ENCODE measurements around the gene TCF12. TPM values are rescaled to one million over a fixed set of nuclear protein-coding genes. Genes with fewer than 3 reads are reported as not detected.

The TCF12 gene
- polyA plus RNA-seq, 1 donor: 69.4 TPM

GRCh38 chr15:57118013-57118799 lies 199.8 kb downstream of the TCF12 start:
- Histone ChIP-seq H3K36me3 (ENCODE audit: control insufficient read depth, insufficient read depth, low read length) (no peaks in the 10 kb centered on the region), H3K4me3 (ENCODE audit: low read length) (no peak overlapping the region), H3K27ac (ENCODE audit: low read length) (no peak overlapping the region), H3K9me3 (ENCODE audit: control insufficient read depth, low read depth, low read length) (no peaks in the 10 kb centered on the region), H3K4me1 (ENCODE audit: control insufficient read depth, insufficient read depth, low read length) (no peaks in the 10 kb centered on the region), H3K27me3 (ENCODE audit: control insufficient read depth, insufficient read depth, low read length) (no peaks in the 10 kb centered on the region)
- WGBS (ENCODE audit: insufficient coverage, low lambda C conversion rate): no CpG with 5 or more reads among the region's 2 CpGs
- no peak for DNase-seq

GRCh38 chr15:57122080-57122840 lies 203.8 kb downstream of the TCF12 start:
- 25% methylated on average over 2 of the region's 2 CpGs for WGBS (ENCODE audit: insufficient coverage, low lambda C conversion rate)
- no peaks in the 10 kb centered on the region for H3K9me3 ChIP-seq (ENCODE audit: control insufficient read depth, low read depth, low read length)
- H3K4me3 ChIP-seq (ENCODE audit: low read length): no peak overlapping the region
- peak in 1 of 2 donors; percentile 20 for DNase-seq
- no peak overlapping the region for H3K27ac ChIP-seq (ENCODE audit: low read length)
- H3K27me3 ChIP-seq (ENCODE audit: control insufficient read depth, insufficient read depth, low read length): no peaks in the 10 kb centered on the region
- H3K36me3 ChIP-seq (ENCODE audit: control insufficient read depth, insufficient read depth, low read length): no peaks in the 10 kb centered on the region
- no peaks in the 10 kb centered on the region for H3K4me1 ChIP-seq (ENCODE audit: control insufficient read depth, insufficient read depth, low read length)

- no peak overlapping the region for H3K27ac ChIP-seq (ENCODE audit: low read length)
- DNase-seq: no peak
- H3K36me3 ChIP-seq (ENCODE audit: control insufficient read depth, insufficient read depth, low read length): no peaks in the 10 kb centered on the region
- no peak overlapping the region for H3K4me3 ChIP-seq (ENCODE audit: low read length)
- no peaks in the 10 kb centered on the region for H3K27me3 ChIP-seq (ENCODE audit: control insufficient read depth, insufficient read depth, low read length)
- no CpG with 5 or more reads among the region's 1 CpG for WGBS (ENCODE audit: insufficient coverage, low lambda C conversion rate)
- H3K4me1 ChIP-seq (ENCODE audit: control insufficient read depth, insufficient read depth, low read length): no peaks in the 10 kb centered on the region
- no peaks in the 10 kb centered on the region for H3K9me3 ChIP-seq (ENCODE audit: control insufficient read depth, low read depth, low read length)
These were observed 205.6 kb downstream of the TCF12 start for GRCh38 chr15:57124036-57124435.

- DNase-seq: no peak
- no peaks in the 10 kb centered on the region for H3K27me3 ChIP-seq (ENCODE audit: control insufficient read depth, insufficient read depth, low read length)
- WGBS (ENCODE audit: insufficient coverage, low lambda C conversion rate): no CpG with 5 or more reads among the region's 3 CpGs
These were observed 210.6 kb downstream of the TCF12 start for GRCh38 chr15:57129064-57129463.

GRCh38 chr15:57130956-57131355 lies 212.5 kb downstream of the TCF12 start:
- H3K4me3 ChIP-seq (ENCODE audit: low read length): no peak overlapping the region

More at GRCh38 chr15:57129064-57129463, 210.6 kb downstream of the TCF12 start:
- no peak overlapping the region for H3K27ac ChIP-seq (ENCODE audit: low read length)
- H3K4me3 ChIP-seq (ENCODE audit: low read length): no peak overlapping the region
- no peaks in the 10 kb centered on the region for H3K9me3 ChIP-seq (ENCODE audit: control insufficient read depth, low read depth, low read length)
- no peaks in the 10 kb centered on the region for H3K36me3 ChIP-seq (ENCODE audit: control insufficient read depth, insufficient read depth, low read length)
- no peaks in the 10 kb centered on the region for H3K4me1 ChIP-seq (ENCODE audit: control insufficient read depth, insufficient read depth, low read length)

GRCh38 chr15:57133127-57133968 lies 214.9 kb downstream of the TCF12 start:
- DNase-seq: peak; percentile 12 to 28
- Histone ChIP-seq H3K9me3 (ENCODE audit: control insufficient read depth, low read depth, low read length) (no peaks in the 10 kb centered on the region), H3K4me1 (ENCODE audit: control insufficient read depth, insufficient read depth, low read length) (no peaks in the 10 kb centered on the region), H3K27me3 (ENCODE audit: control insufficient read depth, insufficient read depth, low read length) (no peaks in the 10 kb centered on the region), H3K4me3 (ENCODE audit: low read length) (no peak overlapping the region), H3K36me3 (ENCODE audit: control insufficient read depth, insufficient read depth, low read length) (no peaks in the 10 kb centered on the region), H3K27ac (ENCODE audit: low read length) (no peak overlapping the region)
- 100% methylated on average over 1 of the region's 9 CpGs for WGBS (ENCODE audit: insufficient coverage, low lambda C conversion rate)

More at GRCh38 chr15:57130956-57131355, 212.5 kb downstream of the TCF12 start:
- 100% methylated on average over 1 of the region's 4 CpGs for WGBS (ENCODE audit: insufficient coverage, low lambda C conversion rate)
- Histone ChIP-seq H3K4me1 (ENCODE audit: control insufficient read depth, insufficient read depth, low read length) (no peaks in the 10 kb centered on the region), H3K27ac (ENCODE audit: low read length) (no peak overlapping the region), H3K9me3 (ENCODE audit: control insufficient read depth, low read depth, low read length) (no peaks in the 10 kb centered on the region), H3K36me3 (ENCODE audit: control insufficient read depth, insufficient read depth, low read length) (no peaks in the 10 kb centered on the region), H3K27me3 (ENCODE audit: control insufficient read depth, insufficient read depth, low read length) (no peaks in the 10 kb centered on the region)
- DNase-seq: no peak

- Histone ChIP-seq H3K27ac (ENCODE audit: low read length) (no peak overlapping the region), H3K4me3 (ENCODE audit: low read length) (no peak overlapping the region), H3K4me1 (ENCODE audit: control insufficient read depth, insufficient read depth, low read length) (no peaks in the 10 kb centered on the region), H3K9me3 (ENCODE audit: control insufficient read depth, low read depth, low read length) (no peaks in the 10 kb centered on the region), H3K27me3 (ENCODE audit: control insufficient read depth, insufficient read depth, low read length) (no peaks in the 10 kb centered on the region), H3K36me3 (ENCODE audit: control insufficient read depth, insufficient read depth, low read length) (no peaks in the 10 kb centered on the region)
- 70% methylated on average over 1 of the region's 4 CpGs for WGBS (ENCODE audit: insufficient coverage, low lambda C conversion rate)
- DNase-seq: no peak
These were observed 215.7 kb downstream of the TCF12 start for GRCh38 chr15:57134071-57134605.

- H3K4me3 ChIP-seq (ENCODE audit: low read length): no peak overlapping the region
- no peak overlapping the region for H3K27ac ChIP-seq (ENCODE audit: low read length)
- no peaks in the 10 kb centered on the region for H3K9me3 ChIP-seq (ENCODE audit: control insufficient read depth, low read depth, low read length)
- H3K27me3 ChIP-seq (ENCODE audit: control insufficient read depth, insufficient read depth, low read length): no peaks in the 10 kb centered on the region
- no peak for DNase-seq
- H3K4me1 ChIP-seq (ENCODE audit: control insufficient read depth, insufficient read depth, low read length): no peaks in the 10 kb centered on the region
- H3K36me3 ChIP-seq (ENCODE audit: control insufficient read depth, insufficient read depth, low read length): no peaks in the 10 kb centered on the region
These were observed 216.4 kb downstream of the TCF12 start for GRCh38 chr15:57134851-57135250.

- no peak overlapping the region for H3K27ac ChIP-seq (ENCODE audit: low read length)
- no peak for DNase-seq
- no peaks in the 10 kb centered on the region for H3K9me3 ChIP-seq (ENCODE audit: control insufficient read depth, low read depth, low read length)
These were observed 217.4 kb downstream of the TCF12 start for GRCh38 chr15:57135800-57136199.

GRCh38 chr15:57138349-57138788 lies 219.9 kb downstream of the TCF12 start:
- peak; percentile 60 to 61 for DNase-seq
- Histone ChIP-seq H3K36me3 (ENCODE audit: control insufficient read depth, insufficient read depth, low read length) (no peaks in the 10 kb centered on the region), H3K4me1 (ENCODE audit: control insufficient read depth, insufficient read depth, low read length) (no peaks in the 10 kb centered on the region), H3K27me3 (ENCODE audit: control insufficient read depth, insufficient read depth, low read length) (no peaks in the 10 kb centered on the region), H3K4me3 (ENCODE audit: low read length) (no peak overlapping the region), H3K9me3 (ENCODE audit: control insufficient read depth, low read depth, low read length) (no peaks in the 10 kb centered on the region), H3K27ac (ENCODE audit: low read length) (no peak overlapping the region)
- WGBS (ENCODE audit: insufficient coverage, low lambda C conversion rate): no CpG with 5 or more reads among the region's 1 CpG

More at GRCh38 chr15:57135800-57136199, 217.4 kb downstream of the TCF12 start:
- H3K4me3 ChIP-seq (ENCODE audit: low read length): no peak overlapping the region
- H3K4me1 ChIP-seq (ENCODE audit: control insufficient read depth, insufficient read depth, low read length): no peaks in the 10 kb centered on the region
- no peaks in the 10 kb centered on the region for H3K36me3 ChIP-seq (ENCODE audit: control insufficient read depth, insufficient read depth, low read length)
- H3K27me3 ChIP-seq (ENCODE audit: control insufficient read depth, insufficient read depth, low read length): no peaks in the 10 kb centered on the region

All from large intestine (tissue), 3 donors.